ENCODE data around the gene ABI3BP.

Gene ABI3BP

GRCh38 chr3:100891033-100891432 is 102.2 kb downstream of the ABI3BP start:
- Histone ChIP-seq H3K4me2 (ENCODE audit: low read depth, low read length, poor library complexity, severe bottlenecking) (no peak overlapping the region), H3K9me2 (replicated peaks; ENCODE audit: insufficient read depth, low read length) (no peaks in the 10 kb centered on the region), H3K27ac (ENCODE audit: low read depth, low read length) (no peak overlapping the region), H3K9ac (ENCODE audit: low read length) (no peak overlapping the region), H3K9me3 (ENCODE audit: insufficient read depth, low read length) (no peaks in the 10 kb centered on the region), H3K4me3 (ENCODE audit: insufficient read depth, low read length, poor library complexity, severe bottlenecking) (no peak overlapping the region), H3K79me2 (ENCODE audit: insufficient read depth, low read length) (no peaks in the 10 kb centered on the region), H3F3A (ENCODE audit: insufficient read depth) (no peaks in the 10 kb centered on the region), H3K27me3 (ENCODE audit: low read length) (no peaks in the 10 kb centered on the region), H4K20me1 (ENCODE audit: low read depth, low read length) (no peaks in the 10 kb centered on the region), H2AFZ (ENCODE audit: low read depth, low read length, severe bottlenecking) (no peak overlapping the region), H3K36me3 (ENCODE audit: low read length) (no peaks in the 10 kb centered on the region)
- TF ChIP-seq CTCF (IDR thresholded peaks at IDR 0.05; ENCODE audit: insufficient read depth, low read length, poor library complexity, severe bottlenecking): no peak

- H2AFZ ChIP-seq (ENCODE audit: low read depth, low read length, severe bottlenecking): no peak overlapping the region
- H3K4me2 ChIP-seq (ENCODE audit: low read depth, low read length, poor library complexity, severe bottlenecking): no peak overlapping the region
- H3K79me2 ChIP-seq (ENCODE audit: insufficient read depth, low read length): no peaks in the 10 kb centered on the region
- TF ChIP-seq CTCF (IDR thresholded peaks at IDR 0.05; ENCODE audit: insufficient read depth, low read length, poor library complexity, severe bottlenecking) (no peak), EZH2phosphoT487 (conservative IDR thresholded peaks at IDR 0.05; ENCODE audit: low read length) (no peak)
- H4K20me1 ChIP-seq (ENCODE audit: low read depth, low read length): no peaks in the 10 kb centered on the region
- no peaks in the 10 kb centered on the region for H3K36me3 ChIP-seq (ENCODE audit: low read length)
- H3K9me2 ChIP-seq (replicated peaks; ENCODE audit: insufficient read depth, low read length): no peaks in the 10 kb centered on the region
- H3K27ac ChIP-seq (ENCODE audit: low read depth, low read length): no peak overlapping the region
- H3F3A ChIP-seq (ENCODE audit: insufficient read depth): no peaks in the 10 kb centered on the region
- no peaks in the 10 kb centered on the region for H3K9me3 ChIP-seq (ENCODE audit: insufficient read depth, low read length)
- H3K27me3 ChIP-seq (ENCODE audit: low read length): no peaks in the 10 kb centered on the region
- H3K9ac ChIP-seq (ENCODE audit: low read length): no peak overlapping the region
- H3K4me3 ChIP-seq (ENCODE audit: insufficient read depth, low read length, poor library complexity, severe bottlenecking): no peak overlapping the region
These were observed 104.3 kb downstream of the ABI3BP start for GRCh38 chr3:100888881-100889280.

- no peaks in the 10 kb centered on the region for H4K20me1 ChIP-seq (ENCODE audit: low read depth, low read length)
- H3F3A ChIP-seq (ENCODE audit: insufficient read depth): no peaks in the 10 kb centered on the region
- H2AFZ ChIP-seq (ENCODE audit: low read depth, low read length, severe bottlenecking): no peak overlapping the region
- no peaks in the 10 kb centered on the region for H3K9me3 ChIP-seq (ENCODE audit: insufficient read depth, low read length)
- no peak overlapping the region for H3K9ac ChIP-seq (ENCODE audit: low read length)
- H3K9me2 ChIP-seq (replicated peaks; ENCODE audit: insufficient read depth, low read length): no peaks in the 10 kb centered on the region
- H3K4me3 ChIP-seq (ENCODE audit: insufficient read depth, low read length, poor library complexity, severe bottlenecking): no peak overlapping the region
- no peaks in the 10 kb centered on the region for H3K79me2 ChIP-seq (ENCODE audit: insufficient read depth, low read length)
- no peaks in the 10 kb centered on the region for H3K36me3 ChIP-seq (ENCODE audit: low read length)
- no peak overlapping the region for H3K27ac ChIP-seq (ENCODE audit: low read depth, low read length)
- H3K27me3 ChIP-seq (ENCODE audit: low read length): no peaks in the 10 kb centered on the region
- H3K4me2 ChIP-seq (ENCODE audit: low read depth, low read length, poor library complexity, severe bottlenecking): no peak overlapping the region
- no peak for TF ChIP-seq CTCF (IDR thresholded peaks at IDR 0.05; ENCODE audit: insufficient read depth, low read length, poor library complexity, severe bottlenecking)
- TF ChIP-seq EZH2phosphoT487 (conservative IDR thresholded peaks at IDR 0.05; ENCODE audit: low read length): no peak
These were observed 110.6 kb downstream of the ABI3BP start for GRCh38 chr3:100882571-100882984.

- no peaks in the 10 kb centered on the region for H3F3A ChIP-seq (ENCODE audit: insufficient read depth)
- TF ChIP-seq EZH2phosphoT487 (conservative IDR thresholded peaks at IDR 0.05; ENCODE audit: low read length): no peak
- TF ChIP-seq CTCF (IDR thresholded peaks at IDR 0.05; ENCODE audit: insufficient read depth, low read length, poor library complexity, severe bottlenecking): no peak
These were observed 112.4 kb downstream of the ABI3BP start for GRCh38 chr3:100880845-100881244.

More at GRCh38 chr3:100880845-100881244, 112.4 kb downstream of the ABI3BP start:
- H3K4me3 ChIP-seq (ENCODE audit: insufficient read depth, low read length, poor library complexity, severe bottlenecking): no peak overlapping the region
- no peak overlapping the region for H2AFZ ChIP-seq (ENCODE audit: low read depth, low read length, severe bottlenecking)
- no peaks in the 10 kb centered on the region for H3K9me2 ChIP-seq (replicated peaks; ENCODE audit: insufficient read depth, low read length)
- H3K4me2 ChIP-seq (ENCODE audit: low read depth, low read length, poor library complexity, severe bottlenecking): no peak overlapping the region
- no peaks in the 10 kb centered on the region for H3K9me3 ChIP-seq (ENCODE audit: insufficient read depth, low read length)
- no peaks in the 10 kb centered on the region for H4K20me1 ChIP-seq (ENCODE audit: low read depth, low read length)
- H3K27ac ChIP-seq (ENCODE audit: low read depth, low read length): no peak overlapping the region
- H3K9ac ChIP-seq (ENCODE audit: low read length): no peak overlapping the region
- no peaks in the 10 kb centered on the region for H3K79me2 ChIP-seq (ENCODE audit: insufficient read depth, low read length)
- H3K27me3 ChIP-seq (ENCODE audit: low read length): no peaks in the 10 kb centered on the region; the same call in 1 of the 2 replicates
- no peaks in the 10 kb centered on the region for H3K36me3 ChIP-seq (ENCODE audit: low read length)

All from SU-DHL-6 (cell line).